NB4 (cell line): Measurements from ENCODE around the gene WASF3.

Experiments
- CTCF ChIP-seq: IDR thresholded peaks from one replicate; pipeline ENCODE4 v1.5.1; 2012; ENCODE audit warnings: low read depth, low read length
- MAX ChIP-seq: IDR thresholded peaks from 2 replicates; pipeline ENCODE4 v1.6.1; 2011; ENCODE audit warnings: low read depth, low read length
- POLR2A ChIP-seq: IDR thresholded peaks from 2 replicates; pipeline ENCODE4 v1.6.1; 2011; ENCODE audit warnings: mild to moderate bottlenecking; ENCODE audit not compliant: insufficient read length; ENCODE audit errors: extremely low read depth

- TF ChIP-seq POLR2A: no peak
- TF ChIP-seq CTCF: no peak
- no peak for TF ChIP-seq MAX
These were observed 170.2 kb downstream of the WASF3 start for GRCh38 chr13:26727633-26728032.
